ENCODE results near the gene CCNY.

Gene CCNY

DNA sequence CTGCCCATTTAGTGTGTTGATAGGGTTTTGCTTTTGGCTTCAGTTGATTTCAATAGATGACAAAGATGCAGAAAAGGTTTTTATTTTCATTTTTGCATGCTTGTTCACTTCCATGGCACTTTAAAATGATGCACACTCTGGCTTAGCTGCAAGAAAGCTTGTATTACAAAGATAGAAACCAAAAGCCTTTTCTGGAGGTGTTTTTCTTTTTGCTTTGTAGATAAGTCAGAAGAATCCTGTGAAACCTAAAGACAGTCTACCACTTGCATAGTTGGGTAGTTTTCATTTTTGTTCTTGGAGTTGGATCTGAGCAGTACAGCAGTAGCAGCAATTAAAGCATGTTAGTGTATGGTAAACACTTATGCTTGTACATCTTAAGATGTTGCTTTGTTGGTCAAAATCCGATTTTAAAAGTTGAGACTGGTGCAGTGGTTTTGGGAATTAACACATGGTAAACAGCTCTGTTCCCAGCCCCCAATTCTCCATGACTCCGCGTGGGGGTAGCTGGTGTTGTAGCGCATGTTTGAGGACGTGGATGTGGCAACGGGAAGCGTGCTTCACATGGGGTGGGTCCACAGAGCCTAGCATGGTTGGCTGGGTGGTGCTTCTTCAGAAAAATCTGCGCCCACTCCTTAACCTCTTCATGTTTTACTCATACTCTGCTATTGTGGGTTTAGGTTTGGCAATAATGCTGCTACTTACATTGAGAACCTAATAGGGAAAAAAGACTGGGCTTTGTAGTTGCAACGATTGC lies 19.8 kb downstream of the CCNY start:
- DNase-seq: peak; percentile 23

DNA sequence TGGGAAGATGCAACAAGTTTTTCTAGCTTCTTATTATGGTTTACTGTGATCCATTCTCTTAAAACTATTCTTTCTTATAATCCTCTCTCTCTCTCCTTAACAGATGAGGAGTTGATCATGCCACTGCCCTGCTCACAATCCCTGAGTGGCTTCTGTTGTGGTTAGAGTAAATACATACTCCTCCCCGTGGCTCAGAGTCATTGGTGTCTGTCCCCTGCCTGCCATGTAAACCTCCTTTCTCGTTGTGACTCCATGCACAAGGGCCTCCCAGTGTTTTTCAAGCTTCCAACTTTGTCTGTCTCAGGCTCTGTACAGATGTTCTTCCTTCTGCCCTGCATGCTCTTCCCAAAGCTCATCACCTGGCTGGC lies 20.4 kb downstream of the CCNY start:
- no peak for DNase-seq

DNA sequence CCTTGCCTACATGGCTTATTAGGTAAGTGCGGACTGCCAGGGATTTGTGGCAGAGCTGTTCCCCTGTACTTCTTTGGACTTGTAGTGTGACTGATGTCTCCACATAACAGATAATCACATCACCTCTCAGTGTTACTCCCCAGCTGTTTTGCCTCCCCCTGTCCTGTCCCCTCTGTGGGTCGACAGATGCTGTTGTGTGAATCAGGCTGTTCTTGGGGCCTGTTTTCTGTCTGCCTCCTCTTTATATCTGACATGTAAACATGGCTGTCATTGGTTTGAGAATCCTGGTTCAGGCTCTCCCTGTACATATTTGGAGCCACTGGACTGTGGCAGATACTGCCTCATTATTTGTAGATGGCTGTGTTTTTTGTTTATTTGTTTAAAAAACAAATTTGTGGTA lies 22.7 kb downstream of the CCNY start:
- no peak for DNase-seq

DNA sequence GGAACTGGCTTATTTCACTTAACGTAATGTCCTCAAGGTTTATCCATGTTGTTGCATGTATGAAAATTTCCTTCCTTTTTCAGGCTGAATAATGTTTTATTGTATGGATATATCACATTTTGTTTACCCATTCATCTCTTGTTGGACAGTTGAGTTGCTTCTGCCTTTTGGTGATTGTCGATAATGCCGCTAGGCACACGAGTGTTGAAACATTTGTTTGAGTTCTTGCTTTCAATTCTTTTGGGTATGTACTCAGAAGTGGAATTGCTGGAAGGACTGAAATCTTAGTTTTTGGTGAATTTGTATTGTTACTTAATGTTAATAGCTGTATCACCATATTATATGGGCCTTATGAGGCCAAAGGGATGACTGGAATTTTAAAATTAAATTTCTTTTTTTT lies 23.6 kb downstream of the CCNY start:
- no peak for DNase-seq

DNA sequence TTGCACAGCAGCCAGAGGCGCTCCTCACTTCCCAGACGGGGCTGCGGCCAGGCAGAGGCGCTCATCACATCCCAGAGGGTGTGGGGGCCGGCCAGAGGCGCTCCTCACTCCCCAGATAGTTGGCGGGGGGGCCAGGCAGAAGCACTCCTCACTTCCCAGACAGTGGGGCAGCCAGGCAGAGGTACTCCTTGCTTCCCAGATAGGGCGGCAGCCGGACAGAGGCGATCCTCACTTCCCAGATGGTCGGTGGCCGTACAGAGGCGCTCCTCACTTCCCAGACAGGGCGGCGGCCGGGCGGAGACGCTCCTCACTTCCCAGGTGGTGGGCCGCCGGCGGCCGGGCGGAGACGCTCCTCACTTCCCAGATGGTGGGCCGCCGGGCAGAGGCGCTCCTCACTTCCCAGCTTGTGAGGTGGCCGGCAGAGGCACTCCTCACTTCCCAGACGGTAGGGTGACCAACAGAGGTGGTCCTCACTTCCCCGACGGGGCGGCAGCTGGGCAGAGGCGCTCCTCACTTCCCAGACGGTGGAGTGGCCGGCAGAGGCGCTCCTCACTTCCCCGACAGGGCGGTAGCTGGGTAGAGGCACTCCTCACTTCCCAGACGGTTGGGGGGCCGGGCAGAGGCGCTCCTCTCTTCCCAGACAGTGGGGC lies 26.5 kb downstream of the CCNY start:
- DNase-seq: no peak

DNA sequence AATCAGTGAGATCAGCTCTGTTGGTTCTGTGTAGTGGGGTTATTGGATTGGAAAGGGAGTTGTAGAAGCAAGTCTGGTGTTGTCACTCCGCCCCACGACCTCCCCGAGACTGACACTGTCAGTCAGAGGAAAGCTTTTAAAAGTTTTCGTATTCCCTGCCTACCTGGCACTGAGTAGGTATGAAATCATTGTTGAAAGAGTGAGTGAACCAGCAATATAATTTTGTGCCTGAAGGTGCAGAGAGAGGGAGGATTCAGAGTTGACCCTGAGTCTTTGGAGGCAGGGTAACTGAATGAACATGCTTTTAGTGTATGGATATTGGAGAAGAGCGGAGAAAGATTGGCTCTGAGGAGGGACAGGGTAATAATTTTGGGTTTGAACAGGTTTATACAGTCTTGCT lies 27.3 kb downstream of the CCNY start:
- no peak for DNase-seq

DNA sequence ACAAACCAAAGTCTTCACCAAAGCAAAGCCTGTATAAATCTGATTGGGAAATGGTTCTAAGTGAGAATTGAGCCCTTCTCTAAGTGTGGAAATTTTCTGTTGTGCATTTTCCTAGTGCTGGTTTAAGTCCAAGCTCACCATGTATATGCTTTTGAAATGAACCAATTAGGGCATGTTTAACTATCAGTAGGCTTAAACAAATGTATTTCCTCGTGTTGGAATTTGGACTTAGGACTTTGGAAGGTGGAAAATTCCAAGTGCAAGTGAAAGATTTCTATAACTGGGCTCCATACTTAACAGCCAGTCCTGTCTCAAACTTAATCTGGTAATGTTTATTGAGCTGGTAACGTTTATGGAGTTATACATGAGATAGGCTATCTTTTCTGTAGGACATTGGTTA lies 28.5 kb downstream of the CCNY start:
- no peak for DNase-seq

DNA sequence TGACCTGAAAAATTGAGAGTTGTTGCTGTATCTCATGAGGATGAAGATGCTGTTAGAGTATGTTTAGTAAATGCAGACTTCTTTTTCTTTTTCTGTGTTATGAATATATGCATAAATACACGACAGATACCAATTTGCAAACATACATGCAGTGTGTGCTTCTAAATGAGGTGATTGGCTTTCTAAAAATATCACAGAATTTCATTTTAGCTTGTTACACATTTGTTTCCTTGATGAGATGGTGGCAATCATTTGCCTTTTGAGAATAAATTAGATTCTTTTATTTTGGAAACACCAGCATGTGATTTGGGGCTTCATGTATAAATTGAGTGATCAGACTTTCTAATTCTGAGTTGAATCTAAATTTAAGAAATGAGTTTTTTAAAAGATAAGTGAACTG lies 29.7 kb downstream of the CCNY start:
- DNase-seq: no peak

DNA sequence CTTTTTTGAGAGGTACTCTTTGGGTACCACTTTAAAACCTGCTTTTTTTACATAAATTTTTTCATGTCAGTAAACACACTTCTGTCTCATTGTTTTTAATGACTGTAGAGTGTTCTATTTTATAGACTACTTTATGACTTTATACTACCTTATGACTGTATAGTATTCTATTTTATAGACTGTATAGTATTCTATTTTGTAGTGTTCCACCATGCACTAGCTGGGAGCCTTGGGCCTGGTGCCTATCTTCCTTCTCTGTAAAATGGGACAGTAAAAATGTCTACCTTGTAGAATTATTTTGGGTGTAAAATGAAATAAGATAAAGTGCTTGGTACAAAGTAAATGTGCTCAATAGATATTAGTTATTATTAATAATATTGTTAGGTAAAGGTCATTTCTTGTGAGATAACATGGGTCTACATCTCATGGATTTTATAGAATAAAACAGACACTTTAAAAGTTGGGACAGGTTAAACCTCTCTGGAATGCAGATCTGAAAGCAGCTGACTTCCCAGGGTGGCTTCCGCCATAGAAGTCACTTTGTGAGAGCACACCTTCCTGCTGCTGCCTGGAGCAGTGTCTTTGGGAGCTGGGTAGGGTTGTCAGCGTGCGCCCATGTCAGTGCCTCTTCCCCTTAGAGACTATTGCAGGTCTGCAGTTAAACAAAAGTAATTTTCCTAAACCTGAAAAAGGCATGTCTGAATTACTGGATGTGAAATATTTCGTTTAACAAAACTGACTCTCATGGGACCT lies 31.0 kb downstream of the CCNY start:
- DNase-seq: no peak

DNA sequence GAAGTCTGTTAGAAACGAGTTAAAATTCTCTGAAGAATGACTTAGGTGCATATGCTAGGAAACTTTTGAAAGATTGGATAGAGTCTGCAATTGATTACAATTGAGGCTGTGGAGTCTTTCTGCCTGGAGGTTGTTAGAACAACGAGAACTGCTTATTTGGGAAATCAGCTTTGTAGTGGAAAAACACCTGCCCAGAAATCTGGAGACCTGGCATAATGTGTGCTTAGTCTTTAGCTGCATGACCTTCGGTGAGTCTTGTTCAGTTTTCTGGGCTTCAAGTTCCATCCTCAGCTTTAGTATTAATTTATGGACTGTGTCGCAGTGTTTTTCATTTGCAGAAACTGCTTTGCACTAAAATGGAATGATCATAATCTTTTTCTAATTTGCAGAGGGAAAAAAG lies 31.7 kb downstream of the CCNY start:
- DNase-seq: no peak

DNA sequence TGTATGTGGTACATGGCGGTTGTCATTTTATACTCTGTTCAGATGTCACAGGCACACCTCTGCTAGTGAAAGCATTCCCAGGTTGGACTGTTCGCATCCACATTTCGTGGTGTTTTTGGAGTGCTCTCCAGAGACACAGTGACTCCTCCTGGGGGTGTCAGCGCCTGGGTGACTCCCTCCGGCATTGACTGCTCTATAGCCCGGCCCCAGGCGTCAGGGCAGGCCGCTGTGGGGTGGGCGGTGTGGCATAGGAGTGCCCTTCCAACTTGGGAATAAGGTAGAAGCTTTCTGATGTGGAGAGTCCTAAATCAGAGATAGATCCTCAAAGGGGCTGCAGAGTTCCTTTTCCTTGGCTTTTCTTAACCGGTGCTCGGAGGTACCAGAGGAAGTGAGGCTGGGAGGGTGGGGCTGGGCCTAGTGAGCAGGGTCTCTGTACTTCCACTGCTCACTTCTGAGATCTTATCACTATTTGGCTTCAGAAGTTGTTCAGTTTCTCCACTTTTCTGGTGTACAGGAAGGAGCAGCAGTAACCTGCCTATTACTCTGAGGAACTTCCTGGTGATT lies 32.3 kb downstream of the CCNY start:
- DNase-seq: no peak

DNA sequence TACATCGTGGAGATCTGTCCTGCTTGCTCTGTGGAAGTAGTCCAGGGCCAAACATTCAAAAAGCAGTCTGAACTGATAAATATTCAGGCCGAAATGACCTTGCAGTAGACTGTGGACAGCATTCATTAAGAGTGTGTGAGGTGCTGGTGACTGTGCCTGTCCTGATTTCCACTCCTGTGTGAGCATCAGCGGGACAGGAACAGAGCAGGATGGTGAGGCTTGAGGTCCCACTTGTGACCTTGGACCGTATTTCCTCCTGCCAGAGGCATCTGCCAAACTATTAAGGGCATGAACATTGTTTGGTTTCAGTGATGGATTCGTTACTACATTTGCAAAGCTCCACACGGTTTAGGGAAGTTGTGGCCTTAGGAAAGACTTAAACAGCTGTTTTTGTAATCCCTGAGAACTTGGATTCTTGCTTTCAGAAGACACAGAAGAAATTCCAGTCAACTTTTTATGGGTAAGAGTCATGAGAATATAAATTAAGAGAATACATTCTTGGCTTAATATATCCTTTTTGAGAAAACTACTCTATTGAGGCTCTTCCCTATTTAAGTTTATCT lies 32.8 kb downstream of the CCNY start:
- peak; percentile 24 for DNase-seq

DNA sequence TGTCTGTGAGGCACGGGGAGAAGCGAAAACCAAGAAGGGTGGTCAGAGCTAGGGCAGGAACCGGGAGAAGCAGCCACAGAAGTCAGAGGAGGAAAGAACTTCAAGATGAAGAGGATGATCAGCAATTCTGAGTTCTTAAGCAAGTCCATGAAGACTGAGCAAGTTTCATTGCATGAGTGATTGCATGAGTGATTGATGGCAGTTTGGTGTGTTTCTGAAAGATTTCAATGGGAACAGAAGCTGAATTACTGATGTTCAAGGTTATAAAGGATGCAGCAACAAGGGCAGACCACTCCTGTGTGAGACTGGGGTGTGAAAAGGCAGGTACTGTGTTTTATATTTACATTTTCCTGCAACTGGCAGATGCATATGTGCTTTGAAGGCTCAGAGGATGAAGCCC lies 35.4 kb downstream of the CCNY start:
- DNase-seq: no peak

DNA sequence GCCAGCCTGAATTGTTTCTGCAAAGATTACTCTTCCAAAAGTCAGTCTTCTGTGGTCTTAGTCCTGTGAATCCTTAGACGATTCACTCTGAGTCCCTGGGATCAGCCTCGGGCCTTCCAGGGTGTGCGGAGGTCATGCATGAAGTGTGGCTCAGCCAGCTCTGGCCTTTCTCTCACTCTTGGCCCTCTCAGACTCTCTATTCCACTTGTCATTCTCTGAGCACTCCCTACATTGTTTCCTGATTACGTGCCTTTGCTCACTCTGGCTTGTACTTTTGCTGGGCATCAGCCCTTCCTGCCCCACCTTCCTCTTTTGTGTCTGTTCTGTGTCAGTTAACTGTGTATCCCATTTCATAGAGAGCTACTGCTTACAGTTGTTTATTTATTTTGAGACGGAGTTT lies 36.0 kb downstream of the CCNY start:
- peak; percentile 13 for DNase-seq

DNA sequence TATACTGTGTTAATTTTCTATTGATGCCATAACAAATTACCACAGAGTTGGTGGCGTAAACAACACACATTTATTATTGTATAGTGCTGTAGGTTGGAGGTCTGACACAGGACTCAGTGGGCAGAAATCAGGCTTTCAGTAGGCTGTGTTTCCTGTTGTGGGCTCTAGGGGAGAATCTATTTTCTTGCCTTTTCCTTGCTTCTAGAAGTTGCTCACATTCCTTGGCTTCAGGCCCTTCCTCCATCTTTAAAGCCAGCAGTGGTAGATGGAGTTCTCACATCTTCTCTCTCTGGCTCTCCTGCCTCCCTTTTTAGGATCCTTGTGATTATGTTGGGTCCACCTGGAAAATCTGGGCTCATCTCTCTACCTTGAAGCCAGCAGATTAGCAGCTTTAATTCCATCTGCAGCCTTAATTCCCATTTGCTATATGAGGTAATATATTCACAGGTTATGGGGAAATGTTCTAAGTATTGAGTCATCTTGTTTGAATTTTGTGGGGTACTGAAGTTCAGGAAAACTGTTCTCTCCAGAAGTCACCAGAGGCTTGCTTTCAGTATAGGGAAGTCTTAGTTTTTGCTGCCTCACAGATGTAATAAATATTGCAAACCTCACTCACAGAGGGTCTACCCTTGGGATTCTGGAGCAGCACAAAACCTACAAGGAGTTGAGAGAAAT lies 38.9 kb downstream of the CCNY start:
- no peak for DNase-seq

DNA sequence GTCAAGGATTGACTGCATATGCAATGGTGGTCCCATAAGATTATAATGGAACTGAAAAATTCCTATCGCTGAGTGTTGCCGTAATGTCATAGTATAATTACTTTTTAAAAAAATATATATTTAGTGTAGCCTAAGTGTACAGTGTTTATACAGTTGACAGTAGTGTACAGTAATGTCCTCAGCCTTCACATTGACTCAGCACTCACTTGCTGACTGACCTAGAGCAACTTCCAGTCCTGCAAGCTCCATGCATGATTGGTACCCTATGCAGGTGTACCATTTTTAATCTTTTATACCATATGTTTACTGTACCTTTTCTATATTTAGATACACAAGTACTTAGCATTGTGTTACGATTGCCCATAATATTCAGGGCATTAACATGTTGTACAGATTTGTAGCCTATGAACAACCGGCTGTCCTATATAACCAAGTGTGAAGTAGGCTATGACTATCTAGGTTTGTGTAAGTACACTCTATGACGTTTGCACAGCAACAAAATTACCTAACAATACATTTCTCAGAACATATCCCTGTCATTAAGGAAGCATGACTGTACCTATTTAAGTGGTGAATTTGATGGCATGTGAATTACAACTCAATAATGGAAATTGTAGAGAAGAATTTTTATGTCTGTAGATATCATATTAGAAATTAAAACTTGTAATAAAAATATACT lies 40.9 kb downstream of the CCNY start:
- DNase-seq: no peak

DNA sequence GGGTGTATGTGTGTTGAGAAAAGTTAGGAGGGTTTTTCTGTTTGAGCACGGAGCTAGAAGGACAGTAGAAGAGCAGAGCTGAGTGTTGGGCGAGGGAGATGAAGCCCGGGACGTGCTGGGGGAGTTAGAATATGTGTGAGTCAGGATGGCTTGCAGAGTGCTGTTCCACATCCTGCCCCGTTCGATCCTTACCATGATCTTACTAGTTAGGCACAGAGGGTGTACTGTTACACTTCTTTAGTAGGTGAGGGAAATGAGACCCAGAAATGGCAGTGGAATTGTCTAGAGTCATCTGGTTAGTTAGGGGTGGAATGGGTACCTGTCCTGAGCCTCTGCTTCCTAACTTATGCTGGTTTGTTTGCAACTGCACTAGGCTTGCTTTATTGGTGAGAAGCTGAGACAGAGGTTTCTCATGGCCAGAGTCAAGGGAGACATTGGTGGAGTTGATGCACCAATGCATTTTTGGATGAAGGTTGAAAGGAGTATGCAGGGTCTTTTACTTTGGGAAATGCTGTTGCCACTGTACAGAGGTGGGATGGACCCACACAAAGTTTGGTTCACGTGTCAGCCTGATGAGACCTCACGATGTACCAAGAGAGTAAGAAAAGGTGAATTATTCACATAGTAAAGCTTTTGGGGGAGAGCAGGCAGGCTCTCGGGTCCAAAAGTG lies 42.4 kb downstream of the CCNY start:
- peak; percentile 41 for DNase-seq

DNA sequence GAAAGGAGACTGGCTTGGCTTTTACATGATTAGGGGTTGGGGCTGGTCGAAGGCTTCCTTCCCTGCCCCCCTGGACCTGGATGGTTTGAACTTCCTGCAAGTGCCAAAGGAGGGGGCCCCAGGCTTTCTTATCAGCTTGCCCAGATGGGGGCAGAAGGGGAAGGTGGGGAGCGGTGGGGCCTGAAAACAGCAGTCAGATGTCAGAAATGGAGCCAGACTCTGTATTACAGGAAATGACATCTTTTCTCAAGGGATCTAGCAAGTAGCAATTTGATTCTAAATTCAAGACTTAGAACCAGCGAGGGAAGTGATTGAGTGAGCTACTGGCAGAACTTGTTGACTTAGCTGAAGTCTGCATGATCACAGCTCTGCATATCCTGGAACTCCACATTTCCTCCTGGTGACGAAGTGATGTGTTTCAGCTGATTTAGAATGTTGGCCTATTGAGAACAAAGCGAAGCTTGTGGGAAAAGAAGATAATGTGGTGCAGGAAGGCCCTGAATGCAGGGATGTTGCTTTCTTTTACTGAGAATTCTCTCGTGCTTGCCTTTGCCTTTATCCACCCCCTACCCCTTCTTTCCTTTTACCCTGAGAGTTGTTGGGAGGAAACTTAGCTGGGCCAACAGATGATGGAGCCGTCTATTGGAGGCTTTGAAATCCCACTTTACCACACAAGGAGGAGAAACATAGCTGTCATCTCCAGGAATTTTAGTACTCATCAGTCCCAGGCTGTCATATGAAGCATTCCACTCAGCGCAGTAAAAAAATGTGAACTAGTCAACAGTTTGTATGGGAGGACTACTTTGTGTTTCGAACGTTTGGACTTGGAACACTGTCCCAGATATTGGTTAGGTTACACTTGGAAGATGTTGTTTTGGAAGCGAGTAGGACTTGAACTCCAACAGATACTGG lies 43.2 kb downstream of the CCNY start:
- DNase-seq: peak; percentile 80

DNA sequence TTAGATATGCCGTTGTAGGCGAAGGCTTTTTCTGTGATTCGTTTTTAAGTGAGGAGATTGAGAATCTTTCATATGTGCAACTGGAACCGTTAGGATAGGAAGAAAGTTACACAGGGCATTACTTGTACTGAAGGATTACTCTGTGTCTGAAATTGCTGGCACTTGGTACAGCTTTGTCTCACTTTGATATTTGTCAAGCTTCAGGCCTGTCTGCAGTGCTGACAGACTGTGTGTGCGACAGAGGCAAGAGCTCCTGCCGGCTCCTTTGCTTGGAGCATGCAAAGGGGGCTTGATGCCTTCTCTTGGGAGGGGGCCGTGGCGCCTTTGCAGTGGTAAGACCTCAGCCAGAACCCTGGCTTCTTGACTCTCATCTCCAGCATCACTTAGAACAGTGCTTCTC lies 45.8 kb downstream of the CCNY start:
- DNase-seq: no peak

DNA sequence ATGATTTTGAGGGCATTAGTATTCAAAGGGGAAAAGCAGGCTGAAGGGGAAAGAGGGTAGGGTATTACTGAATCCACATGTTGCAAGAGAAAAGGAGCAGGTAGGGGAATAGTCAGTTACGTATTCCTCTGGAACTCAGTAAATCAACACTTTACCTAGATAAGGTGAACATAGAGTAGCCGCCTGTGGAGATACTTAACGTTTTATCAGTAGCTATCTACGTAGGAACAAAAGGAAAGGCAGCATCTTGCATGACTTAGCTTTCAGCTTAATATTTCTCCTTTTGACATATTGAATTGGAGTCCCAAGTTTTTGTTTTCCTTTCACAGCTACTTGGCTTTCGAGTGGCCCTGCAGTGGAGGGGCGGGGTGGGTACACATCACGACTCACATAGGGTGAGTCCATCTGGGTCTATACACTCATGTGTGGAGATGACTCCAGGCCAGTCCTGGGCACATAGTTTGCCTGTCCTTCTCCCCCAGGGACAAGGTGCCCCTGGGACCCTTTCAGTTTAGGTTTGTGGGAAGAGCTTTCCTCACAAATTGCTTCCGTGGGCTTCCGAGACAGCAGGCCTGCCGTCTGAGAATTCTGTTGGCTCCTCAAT lies 48.1 kb downstream of the CCNY start:
- DNase-seq: peak; percentile 11
